ENCODE data around the gene PALD1.

GRCh38 chr10:70559861-70560260 lies 81.3 kb downstream of the PALD1 start:
- TF ChIP-seq EP300 (IDR thresholded peaks at IDR 0.05), result no peak
- no peak for TF ChIP-seq POLR2A (IDR thresholded peaks at IDR 0.05)
- no peak for TF ChIP-seq CTCF (IDR thresholded peaks at IDR 0.05)

Data from suprapubic skin (tissue), 3 donors.